ENCODE measurements around the gene CSAD.
"Not testable (repeated sequence)": the region's sequence is repeated elsewhere in the genome, so short reads cannot be mapped to it uniquely, and the experiment has no call there.

Gene CSAD

DNA sequence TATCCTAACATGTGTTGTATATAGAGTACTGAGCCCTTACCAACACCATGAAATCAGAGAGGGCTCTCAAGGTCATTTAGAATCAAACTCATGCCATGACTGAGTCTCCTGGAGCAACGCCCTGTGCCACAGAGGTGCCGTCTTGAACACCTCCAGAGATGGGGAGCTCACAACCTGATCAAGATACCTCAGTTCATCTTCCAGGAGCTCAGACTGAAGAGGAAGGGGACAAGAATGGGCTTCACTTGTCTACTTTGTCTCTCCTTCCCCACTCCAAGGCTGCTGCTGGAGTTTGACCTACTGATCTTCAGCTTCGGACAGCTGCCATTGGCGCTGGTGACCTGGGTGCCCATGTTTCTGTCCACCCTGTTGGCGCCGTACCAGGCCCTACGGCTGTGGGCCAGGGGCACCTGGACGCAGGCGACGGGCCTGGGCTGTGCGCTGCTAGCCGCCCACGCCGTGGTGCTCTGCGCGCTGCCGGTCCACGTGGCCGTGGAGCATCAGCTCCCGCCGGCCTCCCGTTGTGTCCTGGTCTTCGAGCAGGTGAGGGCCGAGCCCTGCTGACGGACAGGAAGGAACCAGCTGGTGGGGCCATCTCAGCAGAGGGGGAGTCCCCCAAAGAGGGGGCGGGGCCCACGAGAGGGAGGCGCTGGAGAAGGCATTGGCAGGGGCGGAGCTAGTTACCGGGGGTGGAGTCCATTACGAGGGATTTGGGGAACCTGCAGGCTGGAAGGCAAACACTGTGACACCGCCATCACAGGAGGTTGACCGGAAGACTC lies 65.4 kb downstream of the CSAD start:
- no peak for ATAC-seq (ENCODE audit: low read depth)

GRCh38 chr12:53113951-53114350 lies 66.8 kb downstream of the CSAD start:
- no peak overlapping the region for H3K4me3 Mint-ChIP-seq
- DNase-seq (ENCODE audit: low spot score in 2 of 2) (no peak), ATAC-seq (ENCODE audit: low read depth) (no peak)
- no peaks in the 10 kb centered on the region for H3K27me3 Mint-ChIP-seq
- no peak overlapping the region for H3K27ac Mint-ChIP-seq
- H3K36me3 Mint-ChIP-seq: no peaks in the 10 kb centered on the region
- no peaks in the 10 kb centered on the region for H3K9me3 Mint-ChIP-seq
- peaks cover 3% of the 10 kb centered on the region for H3K4me1 Mint-ChIP-seq

More for the DNA sequence above, 65.4 kb downstream of the CSAD start:
- Mint-ChIP-seq H3K36me3 (no peaks in the 10 kb centered on the region), H3K9me3 (no peaks in the 10 kb centered on the region), H3K27ac (no peak overlapping the region), H3K27me3 (peaks cover 2% of the 10 kb centered on the region), H3K4me1 (peaks cover 3% of the 10 kb centered on the region), H3K4me3 (no peak overlapping the region)
- no peak for DNase-seq (ENCODE audit: low spot score in 2 of 2)

GRCh38 chr12:53113136-53113705 lies 67.5 kb downstream of the CSAD start:
- Mint-ChIP-seq H3K27ac (no peak overlapping the region), H3K9me3 (no peaks in the 10 kb centered on the region), H3K4me1 (peaks cover 3% of the 10 kb centered on the region), H3K27me3 (no peaks in the 10 kb centered on the region), H3K4me3 (no peak overlapping the region), H3K36me3 (no peaks in the 10 kb centered on the region)
- ATAC-seq (ENCODE audit: low read depth) (no peak), DNase-seq (ENCODE audit: low spot score in 2 of 2) (no peak)

GRCh38 chr12:53112431-53112830 lies 68.3 kb downstream of the CSAD start:
- not testable (repeated sequence) for H3K27me3 Mint-ChIP-seq; H3K4me3 Mint-ChIP-seq; H3K36me3 Mint-ChIP-seq; H3K4me1 Mint-ChIP-seq; H3K27ac Mint-ChIP-seq; ATAC-seq (ENCODE audit: low read depth); DNase-seq (ENCODE audit: low spot score in 2 of 2); H3K9me3 Mint-ChIP-seq
